Skeletal muscle satellite cell (primary cell): ENCODE measurements around the gene SKIL. TPM values are rescaled to one million over a fixed set of nuclear protein-coding genes. Genes with fewer than 3 reads are reported as not detected.
A peak's percentile ranks its signal among the peaks of the same experiment; 100 is the strongest.

Experiments
- H3K27me3 ChIP-seq: 2 replicates; pipeline ENCODE4 v1.7.0; 2013; ENCODE audit warnings: low read length; ENCODE audit not compliant: control insufficient read depth, insufficient read depth
- H3K36me3 ChIP-seq: 2 replicates; pipeline ENCODE4 v1.7.0; 2013; ENCODE audit warnings: mild to moderate bottlenecking, control low read depth, low read length; ENCODE audit not compliant: insufficient read depth
- H3K4me1 ChIP-seq: 2 replicates; pipeline ENCODE4 v1.7.0; 2013; ENCODE audit warnings: low read length; ENCODE audit not compliant: control insufficient read depth, insufficient read depth
- H3K4me2 ChIP-seq: 2 replicates; pipeline ENCODE4 v1.7.0; 2013; ENCODE audit warnings: mild to moderate bottlenecking, low read length
- H3K4me3 ChIP-seq: 2 replicates; pipeline ENCODE4 v1.7.0; 2013; ENCODE audit warnings: low read length
- H3K9ac ChIP-seq: 2 replicates; pipeline ENCODE4 v1.7.0; 2013; ENCODE audit warnings: mild to moderate bottlenecking, low read depth, low read length, moderate library complexity
- H3K9me3 ChIP-seq: replicated peaks from 2 replicates; pipeline ENCODE4 v1.7.0; 2013; ENCODE audit warnings: mild to moderate bottlenecking, control low read depth, low read length
- total RNA-seq: library from RNA; depleted of rRNA; stranded (reverse); fragments of >200 nt; gene quantifications from 2 replicates; pipeline ENCODE4 v1.2.3, GENCODE V29; 2012; rRNA removed

The SKIL gene, protein sequence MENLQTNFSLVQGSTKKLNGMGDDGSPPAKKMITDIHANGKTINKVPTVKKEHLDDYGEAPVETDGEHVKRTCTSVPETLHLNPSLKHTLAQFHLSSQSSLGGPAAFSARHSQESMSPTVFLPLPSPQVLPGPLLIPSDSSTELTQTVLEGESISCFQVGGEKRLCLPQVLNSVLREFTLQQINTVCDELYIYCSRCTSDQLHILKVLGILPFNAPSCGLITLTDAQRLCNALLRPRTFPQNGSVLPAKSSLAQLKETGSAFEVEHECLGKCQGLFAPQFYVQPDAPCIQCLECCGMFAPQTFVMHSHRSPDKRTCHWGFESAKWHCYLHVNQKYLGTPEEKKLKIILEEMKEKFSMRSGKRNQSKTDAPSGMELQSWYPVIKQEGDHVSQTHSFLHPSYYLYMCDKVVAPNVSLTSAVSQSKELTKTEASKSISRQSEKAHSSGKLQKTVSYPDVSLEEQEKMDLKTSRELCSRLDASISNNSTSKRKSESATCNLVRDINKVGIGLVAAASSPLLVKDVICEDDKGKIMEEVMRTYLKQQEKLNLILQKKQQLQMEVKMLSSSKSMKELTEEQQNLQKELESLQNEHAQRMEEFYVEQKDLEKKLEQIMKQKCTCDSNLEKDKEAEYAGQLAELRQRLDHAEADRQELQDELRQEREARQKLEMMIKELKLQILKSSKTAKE
- 27.1 and 28.4 TPM in 2 replicates for total RNA-seq

- H3K27me3 ChIP-seq: no peaks in the 10 kb centered on the region
These were observed at the start of gene SKIL for GRCh38 chr3:170357176-170358041. TSS of gene SKIL (plus strand) at chr3:170357715. CDS start at chr3:170360332, 2,617 bp downstream.

DNA sequence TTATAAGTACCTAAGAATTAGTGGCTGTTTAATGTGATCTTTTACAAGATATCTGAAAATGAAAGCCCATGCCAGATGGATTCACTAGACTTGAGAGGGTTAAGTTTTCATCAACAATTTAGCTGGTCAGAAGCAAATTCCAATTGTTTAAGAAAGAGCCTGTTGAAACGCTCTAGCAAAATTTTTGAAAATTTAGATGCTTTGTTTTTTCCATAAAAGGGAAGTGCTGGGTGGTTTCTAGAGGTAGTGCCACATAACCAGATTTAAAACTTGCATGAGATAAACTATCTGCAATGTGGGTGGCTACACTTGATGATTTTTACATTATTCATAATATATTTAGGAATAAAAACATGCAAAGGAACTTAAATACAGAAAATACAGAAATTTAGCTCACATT lies 48.5 kb upstream of the SKIL start:
- H3K36me3 ChIP-seq: no peaks in the 10 kb centered on the region
- no peak overlapping the region for H3K4me2 ChIP-seq
- H3K9ac ChIP-seq: no peak overlapping the region
- no peaks in the 10 kb centered on the region for H3K9me3 ChIP-seq
- no peak overlapping the region for H3K4me3 ChIP-seq
- no peaks in the 10 kb centered on the region for H3K27me3 ChIP-seq
- H3K4me1 ChIP-seq: no peaks in the 10 kb centered on the region

More at GRCh38 chr3:170357176-170358041, at the start of gene SKIL:
- Histone ChIP-seq H3K4me2 (peak within 1 kb of the TSS; percentile 98), H3K9me3 (no peaks in the 10 kb centered on the region), H3K36me3 (peaks cover 26% of the 10 kb centered on the region), H3K4me1 (peaks cover 36% of the 10 kb centered on the region), H3K4me3 (peak within 1 kb of the TSS; percentile 93), H3K9ac (peak within 1 kb of the TSS; percentile 95)

GRCh38 chr3:170317954-170318353 lies 39.6 kb upstream of the SKIL start:
- Histone ChIP-seq H3K4me2 (no peak overlapping the region), H3K9ac (no peak overlapping the region), H3K27me3 (no peaks in the 10 kb centered on the region), H3K9me3 (no peaks in the 10 kb centered on the region), H3K36me3 (no peaks in the 10 kb centered on the region), H3K4me3 (no peak overlapping the region), H3K4me1 (no peaks in the 10 kb centered on the region)

GRCh38 chr3:170320461-170321121 lies 36.9 kb upstream of the SKIL start:
- Histone ChIP-seq H3K4me2 (no peak overlapping the region), H3K4me1 (no peaks in the 10 kb centered on the region), H3K36me3 (no peaks in the 10 kb centered on the region), H3K9ac (no peak overlapping the region), H3K27me3 (no peaks in the 10 kb centered on the region), H3K9me3 (no peaks in the 10 kb centered on the region), H3K4me3 (no peak overlapping the region)

DNA sequence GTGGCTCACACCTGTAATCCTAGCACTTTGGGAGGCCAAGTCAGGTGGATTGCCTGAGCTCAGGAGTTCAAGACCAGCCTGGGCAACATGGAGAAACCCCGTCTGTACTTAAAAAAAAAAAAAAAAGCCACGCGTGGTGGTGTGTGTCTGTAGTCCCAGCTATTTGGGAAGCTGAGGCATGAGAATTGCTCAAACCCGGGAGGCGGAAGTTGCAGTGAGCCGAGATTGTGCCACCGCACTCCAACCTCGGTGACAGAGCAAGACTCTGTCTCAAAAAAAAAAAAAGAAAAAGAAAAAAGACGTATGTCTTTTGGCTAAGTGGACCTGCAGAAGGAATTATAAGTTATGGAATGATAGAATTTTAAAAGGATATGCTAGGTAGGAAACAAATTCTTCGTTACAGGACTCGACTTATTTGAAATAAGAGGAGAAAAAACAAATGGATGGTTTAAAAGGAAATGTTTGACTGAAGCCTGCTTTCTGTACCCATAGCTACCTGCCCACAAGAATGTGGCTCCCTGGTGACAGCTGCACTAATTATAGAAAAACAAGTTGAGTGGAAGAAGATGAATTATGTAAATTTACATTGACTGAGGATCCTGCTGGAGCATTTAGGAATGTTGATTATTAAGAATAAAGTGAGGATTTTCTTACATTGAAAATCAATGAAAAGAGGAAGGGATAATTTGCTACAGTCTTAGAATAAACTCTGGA lies 36.0 kb upstream of the SKIL start:
- Histone ChIP-seq H3K4me3 (no peak overlapping the region), H3K9me3 (no peaks in the 10 kb centered on the region), H3K9ac (no peak overlapping the region), H3K36me3 (no peaks in the 10 kb centered on the region), H3K27me3 (no peaks in the 10 kb centered on the region), H3K4me2 (no peak overlapping the region), H3K4me1 (no peaks in the 10 kb centered on the region)

- H3K9ac ChIP-seq: no peak overlapping the region
- H3K4me2 ChIP-seq: no peak overlapping the region
- no peak overlapping the region for H3K4me3 ChIP-seq
- no peaks in the 10 kb centered on the region for H3K9me3 ChIP-seq
- H3K27me3 ChIP-seq: no peaks in the 10 kb centered on the region
- no peaks in the 10 kb centered on the region for H3K36me3 ChIP-seq
- no peaks in the 10 kb centered on the region for H3K4me1 ChIP-seq
These were observed 34.8 kb upstream of the SKIL start for GRCh38 chr3:170322566-170323269.

GRCh38 chr3:170323331-170323730 lies 34.2 kb upstream of the SKIL start:
- no peak overlapping the region for H3K9ac ChIP-seq
- H3K36me3 ChIP-seq: no peaks in the 10 kb centered on the region
- H3K4me3 ChIP-seq: no peak overlapping the region
- no peaks in the 10 kb centered on the region for H3K4me1 ChIP-seq
- no peaks in the 10 kb centered on the region for H3K9me3 ChIP-seq
- H3K27me3 ChIP-seq: no peaks in the 10 kb centered on the region
- H3K4me2 ChIP-seq: no peak overlapping the region

GRCh38 chr3:170324962-170325361 lies 32.6 kb upstream of the SKIL start:
- H3K27me3 ChIP-seq: no peaks in the 10 kb centered on the region
- H3K4me2 ChIP-seq: no peak overlapping the region
- no peaks in the 10 kb centered on the region for H3K9me3 ChIP-seq
- H3K36me3 ChIP-seq: no peaks in the 10 kb centered on the region
- H3K4me3 ChIP-seq: no peak overlapping the region
- H3K9ac ChIP-seq: no peak overlapping the region
- no peaks in the 10 kb centered on the region for H3K4me1 ChIP-seq

GRCh38 chr3:170327040-170327808 lies 30.3 kb upstream of the SKIL start:
- Histone ChIP-seq H3K9ac (no peak overlapping the region), H3K27me3 (no peaks in the 10 kb centered on the region), H3K4me1 (peaks cover 5% of the 10 kb centered on the region), H3K4me3 (no peak overlapping the region), H3K36me3 (no peaks in the 10 kb centered on the region), H3K9me3 (no peaks in the 10 kb centered on the region), H3K4me2 (no peak overlapping the region)
